GM18951 (cell line): ENCODE measurements around the gene LPAR1.

Source experiments
- POLR2A ChIP-seq: IDR thresholded peaks from 4 replicates; pipeline ENCODE4 v1.6.1; 2011; ENCODE audit warnings: mild to moderate bottlenecking; ENCODE audit not compliant: insufficient read length, insufficient read depth; ENCODE audit errors: extremely low read depth
- in situ Hi-C: fragments of 300-500 bp; cut with MboI; formaldehyde crosslinking; loops from one replicate; pipeline ENCODE4 v1.12.0; 2022; ENCODE audit warnings: low sequenced_read_pairs, mixed read lengths, inconsistent platforms; ENCODE audit not compliant: unreplicated experiment

LPAR1 gene

GRCh38 chr9:110978516-110978915, 59.8 kb downstream of the LPAR1 start:
- in situ Hi-C loops, result no loop called here
- no peak for TF ChIP-seq POLR2A

GRCh38 chr9:110977259-110977709, 61.0 kb downstream of the LPAR1 start:
- in situ Hi-C loops, result no loop called here
- no peak for TF ChIP-seq POLR2A

DNA sequence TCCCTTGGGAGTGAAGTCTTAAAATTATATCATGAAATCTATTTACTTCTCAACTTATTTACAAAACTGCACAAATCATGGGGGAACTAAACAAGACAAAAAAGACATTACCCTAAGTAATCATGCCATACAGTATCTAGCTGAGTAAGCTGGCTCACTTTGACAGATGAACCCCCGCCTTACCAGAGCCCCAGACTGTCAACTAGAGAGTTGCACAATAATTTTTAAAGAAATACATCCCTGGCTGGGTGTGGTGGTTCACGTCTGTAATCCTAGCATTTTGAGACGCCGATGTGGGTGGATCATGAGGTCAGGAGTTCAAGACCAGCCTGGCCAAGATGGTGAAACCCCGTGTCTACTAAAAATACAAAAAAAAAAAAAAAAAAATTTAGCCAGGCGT, 62.3 kb downstream of the LPAR1 start:
- TF ChIP-seq POLR2A, result no peak
- in situ Hi-C loops, result no loop called here

GRCh38 chr9:110975278-110975677, 63.0 kb downstream of the LPAR1 start:
- TF ChIP-seq POLR2A, result no peak
- in situ Hi-C loops, result no loop called here

DNA sequence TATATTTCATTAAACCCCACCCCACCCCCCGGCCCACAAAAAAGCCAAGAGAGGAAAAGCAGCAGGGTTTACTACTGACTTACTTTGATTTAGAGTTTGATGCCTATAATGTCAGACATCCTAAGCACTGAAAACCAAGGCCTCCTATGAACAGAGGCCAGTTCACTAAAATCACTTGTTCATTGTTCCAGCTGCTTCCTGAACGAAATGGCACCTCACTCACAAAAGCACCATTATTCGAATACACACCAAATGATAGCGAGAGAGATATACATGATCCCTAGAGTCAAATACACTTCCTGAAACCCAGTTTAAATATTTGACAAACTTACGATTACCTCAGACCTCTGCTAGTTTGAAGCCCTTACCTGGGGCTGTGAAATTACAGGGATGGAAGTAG, 66.6 kb downstream of the LPAR1 start:
- TF ChIP-seq POLR2A, result no peak
- in situ Hi-C loops, result no loop called here

DNA sequence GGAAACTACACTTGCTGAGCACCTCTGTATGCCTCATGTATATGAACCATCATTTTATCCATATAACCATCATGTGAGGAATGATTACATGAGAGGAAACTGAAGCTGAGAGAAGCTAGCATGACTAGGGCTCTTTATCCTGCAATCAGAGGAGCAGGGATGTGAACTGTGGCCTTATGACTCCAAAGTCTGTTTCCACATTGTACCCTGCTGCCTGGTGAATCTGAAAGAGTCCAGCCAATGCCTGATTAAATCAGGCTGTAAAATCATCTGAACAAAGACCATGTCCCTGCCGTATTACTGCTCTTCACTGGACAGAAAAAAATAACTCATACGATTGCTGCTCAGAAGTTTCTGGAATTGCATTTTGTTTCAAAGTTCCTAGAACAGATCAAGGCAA, 67.0 kb downstream of the LPAR1 start:
- TF ChIP-seq POLR2A, result no peak
- in situ Hi-C loops, result no loop called here

DNA sequence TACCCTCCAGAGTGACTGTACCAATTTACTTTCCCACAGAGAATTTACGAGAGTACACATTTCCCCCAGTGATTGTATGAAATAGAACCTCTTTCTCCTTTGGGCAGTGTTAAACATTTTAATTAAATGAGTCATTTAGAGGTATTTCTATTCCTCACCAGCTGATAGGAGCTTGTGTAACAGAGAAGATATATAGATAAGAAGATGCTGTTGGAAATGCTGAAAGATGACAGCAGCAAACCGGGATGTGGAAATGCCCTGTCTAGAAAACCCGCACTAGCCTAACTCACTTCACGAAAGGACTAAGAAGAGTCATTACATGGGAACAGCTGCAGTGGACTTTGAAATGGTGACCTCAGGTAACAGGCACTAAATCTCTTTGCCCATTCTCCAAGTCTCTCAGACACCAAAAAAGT, 68.3 kb downstream of the LPAR1 start:
- TF ChIP-seq POLR2A, result no peak
- in situ Hi-C loops, result no loop called here

GRCh38 chr9:110968096-110968495, 70.2 kb downstream of the LPAR1 start:
- TF ChIP-seq POLR2A, result no peak
- in situ Hi-C loops, result no loop called here

DNA sequence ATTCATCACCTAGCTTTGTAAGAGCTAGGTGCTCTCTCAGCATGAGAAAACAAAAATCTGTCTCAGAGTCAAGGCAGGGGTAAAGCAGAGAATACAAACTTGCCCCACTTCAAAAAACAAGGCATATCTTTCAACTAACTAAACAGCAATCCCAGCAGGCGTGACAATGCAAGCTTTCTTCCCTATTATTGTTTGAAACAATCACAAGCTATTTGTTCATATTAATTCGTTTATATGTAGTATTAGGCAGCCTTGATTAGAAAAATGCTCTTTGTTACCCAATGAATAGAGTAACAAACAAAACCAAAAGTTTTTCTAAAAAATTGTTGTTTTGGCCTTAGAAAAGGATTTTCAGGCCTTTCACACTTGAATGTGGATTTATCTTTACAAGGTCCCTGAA, 71.1 kb downstream of the LPAR1 start:
- no peak for TF ChIP-seq POLR2A
- in situ Hi-C loops, result no loop called here

- no peak for TF ChIP-seq POLR2A
- in situ Hi-C loops, result no loop called here
Observed at GRCh38 chr9:110960288-110960687, 78.0 kb downstream of the LPAR1 start.

- in situ Hi-C loops, result no loop called here
- no peak for TF ChIP-seq POLR2A
Observed at GRCh38 chr9:110958847-110959246, 79.4 kb downstream of the LPAR1 start.

- no peak for TF ChIP-seq POLR2A
- in situ Hi-C loops, result no loop called here
Observed at GRCh38 chr9:110954822-110955291, 83.4 kb downstream of the LPAR1 start.

DNA sequence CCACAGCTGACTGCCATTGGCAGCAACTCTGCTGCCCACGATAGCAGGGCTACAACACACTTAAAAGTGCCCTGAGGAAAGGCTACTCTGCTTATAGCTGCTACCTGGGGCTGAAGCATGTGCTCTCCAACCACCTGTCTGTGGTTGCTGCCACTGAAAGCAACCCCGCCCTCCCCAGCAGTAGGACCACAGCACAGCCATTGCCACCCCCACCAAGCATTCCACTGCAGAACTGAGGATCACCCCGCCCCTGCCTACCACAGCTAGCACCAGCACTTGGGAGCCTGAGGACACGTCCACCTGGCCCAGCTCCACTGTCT, 85.8 kb downstream of the LPAR1 start:
- TF ChIP-seq POLR2A, result no peak
- in situ Hi-C loops, result no loop called here

DNA sequence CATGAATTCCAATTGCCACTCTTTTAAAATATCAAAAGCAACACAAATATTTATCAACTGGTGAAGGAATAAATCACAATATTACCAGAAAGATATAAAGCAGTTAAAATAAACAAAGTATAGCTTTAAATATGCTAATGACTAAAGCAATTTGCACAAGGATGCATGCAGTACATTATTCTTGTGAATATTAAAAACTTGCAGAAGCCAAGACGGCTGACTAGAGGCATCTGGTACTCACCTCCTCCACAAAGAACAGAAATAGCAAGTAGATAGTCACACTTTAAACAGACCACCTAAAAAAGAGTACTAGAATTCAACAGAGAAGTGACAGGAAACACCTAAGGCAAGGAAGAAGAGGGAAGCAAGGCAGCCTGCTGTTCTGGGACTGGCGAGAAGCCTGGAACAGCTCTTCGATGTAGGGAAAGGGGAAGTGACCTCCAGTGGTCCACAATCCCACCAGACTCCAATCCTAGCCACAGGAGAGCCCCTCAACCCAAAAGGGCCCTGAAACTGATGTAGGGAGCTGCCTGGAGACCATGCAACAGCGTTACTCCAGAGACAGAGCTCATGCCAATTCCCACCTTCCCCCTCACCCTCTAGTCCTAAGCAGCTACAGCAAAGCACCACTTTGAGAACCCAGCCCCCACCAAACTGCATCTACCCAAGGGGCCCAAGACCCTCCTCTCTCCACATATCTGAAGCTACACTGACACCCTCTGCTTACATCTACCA, 86.3 kb downstream of the LPAR1 start:
- in situ Hi-C loops, result no loop called here
- TF ChIP-seq POLR2A, result no peak
